Stimulated activated CD8-positive, alpha-beta memory T cell treated with anti-CD3 and anti-CD28 coated beads, Interleukin-7, amount 100 ng/mL, for 4 hours (primary cell): ENCODE data around the gene CCNC.
A peak's percentile ranks its signal among the peaks of the same experiment; 100 is the strongest.

Experiments
- DNase-seq, 2 donors: peaks; one replicate each; pipeline ENCODE4 v3.0.0-alpha.2; 2020; ENCODE audit warnings: low read depth in 2 of 2

Gene CCNC

GRCh38 chr6:99568103-99568933 lies at the start of gene CCNC:
Gene CCNC, minus strand, starts transcription at chr6:99568660. Its CDS starts 133 bp downstream, at chr6:99568527.
- peak; percentile 80 to 85 for DNase-seq

- no peak for DNase-seq
Observed at GRCh38 chr6:99617131-99617530, 48.7 kb upstream of the CCNC start.

- DNase-seq, result no peak
Observed at GRCh38 chr6:99614430-99615186, 46.1 kb upstream of the CCNC start.

GRCh38 chr6:99613705-99614429 lies 45.4 kb upstream of the CCNC start:
- DNase-seq, result no peak

- no peak for DNase-seq
Observed at GRCh38 chr6:99613409-99613704, 44.9 kb upstream of the CCNC start.

- DNase-seq, result no peak
Observed at GRCh38 chr6:99612551-99613408, 44.3 kb upstream of the CCNC start.

GRCh38 chr6:99611148-99611547 lies 42.7 kb upstream of the CCNC start:
- no peak for DNase-seq

GRCh38 chr6:99609905-99610489 lies 41.5 kb upstream of the CCNC start:
- DNase-seq, result no peak

GRCh38 chr6:99608886-99609482 lies 40.5 kb upstream of the CCNC start:
- DNase-seq, result no peak

- DNase-seq, result no peak
Observed at GRCh38 chr6:99608059-99608885, 39.8 kb upstream of the CCNC start.

- no peak for DNase-seq
Observed at GRCh38 chr6:99607416-99608036, 39.1 kb upstream of the CCNC start.

- DNase-seq, result no peak
Observed at GRCh38 chr6:99606656-99607415, 38.4 kb upstream of the CCNC start, which contains the start of gene PRDM13. Gene PRDM13, plus strand, starts transcription at chr6:99606833. Its CDS starts 202 bp downstream, at chr6:99607035.

- DNase-seq, result no peak
Observed at GRCh38 chr6:99605911-99606655, 37.6 kb upstream of the CCNC start.

GRCh38 chr6:99605074-99605734 lies 36.7 kb upstream of the CCNC start:
- no peak for DNase-seq

- DNase-seq, result no peak
Observed at GRCh38 chr6:99604166-99605073, 36.0 kb upstream of the CCNC start.
